HG02678 (cell line): ENCODE results near the gene ZNF593OS.

Experiments used
- ATAC-seq: cut with Tn5 transposase; IDR thresholded peaks from one replicate; pipeline ENCODE4 v1.9.1; 2021; ENCODE audit warnings: mild to moderate bottlenecking, moderate library complexity; ENCODE audit not compliant: unreplicated experiment

The ZNF593OS gene

DNA sequence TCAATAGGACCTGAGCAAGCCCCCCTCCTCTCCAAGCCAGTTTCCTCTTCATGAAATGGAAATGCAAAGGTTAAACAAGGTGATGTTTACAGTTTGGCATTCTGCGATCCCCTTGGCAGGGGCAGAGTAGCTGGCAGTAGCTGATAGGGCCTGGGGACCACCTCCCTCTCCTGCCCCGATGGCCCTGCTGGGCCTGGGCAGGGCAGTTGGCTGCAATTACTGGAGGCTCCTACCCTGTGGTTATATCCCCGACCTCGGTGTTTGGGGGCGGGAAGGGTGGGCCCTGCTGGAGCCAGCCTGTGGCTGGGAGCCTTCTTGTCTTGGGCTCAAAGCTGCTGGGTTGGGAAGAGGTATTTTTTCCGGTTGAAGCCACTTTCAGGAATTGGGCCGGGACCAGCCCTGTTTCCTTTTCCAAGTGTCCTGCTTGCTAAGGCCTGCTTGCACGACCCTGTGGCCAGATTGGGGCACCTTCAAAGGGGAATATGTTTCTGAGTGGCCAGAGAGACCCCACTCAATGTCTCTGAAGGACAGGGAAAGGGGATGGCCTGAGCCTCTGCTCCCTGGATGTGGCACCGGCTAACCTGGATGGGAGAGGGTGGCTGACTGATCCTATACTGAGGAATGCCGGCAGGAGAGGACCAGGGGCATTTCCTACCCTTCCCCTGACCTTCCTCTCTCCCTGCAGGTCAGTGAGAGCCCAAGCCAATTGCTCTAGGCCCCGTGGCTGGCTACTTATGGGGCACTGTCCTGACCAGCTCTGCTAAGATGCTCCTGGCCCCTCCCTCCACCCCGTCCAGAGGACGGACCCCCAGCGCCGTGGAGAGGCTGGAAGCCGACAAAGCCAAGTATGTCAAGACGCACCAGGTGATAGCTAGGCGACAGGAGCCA is 10.9 kb downstream of the ZNF593OS start:
- ATAC-seq = no peak

DNA sequence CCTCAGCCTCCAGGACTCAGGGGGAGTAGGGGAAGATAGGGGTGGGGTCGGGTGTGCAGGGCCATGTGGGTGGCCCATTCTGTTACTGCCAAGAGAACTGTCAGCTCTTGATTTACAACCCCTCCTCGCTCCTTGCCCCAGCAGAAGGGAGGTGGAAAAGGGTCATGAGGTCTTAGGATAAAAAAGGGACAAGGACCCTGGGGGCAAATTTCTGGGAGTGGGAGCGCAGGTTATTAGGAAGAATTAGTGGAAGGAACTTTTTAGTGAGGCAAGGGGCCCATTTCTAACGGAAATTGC is 11.9 kb downstream of the ZNF593OS start:
- ATAC-seq = no peak

DNA sequence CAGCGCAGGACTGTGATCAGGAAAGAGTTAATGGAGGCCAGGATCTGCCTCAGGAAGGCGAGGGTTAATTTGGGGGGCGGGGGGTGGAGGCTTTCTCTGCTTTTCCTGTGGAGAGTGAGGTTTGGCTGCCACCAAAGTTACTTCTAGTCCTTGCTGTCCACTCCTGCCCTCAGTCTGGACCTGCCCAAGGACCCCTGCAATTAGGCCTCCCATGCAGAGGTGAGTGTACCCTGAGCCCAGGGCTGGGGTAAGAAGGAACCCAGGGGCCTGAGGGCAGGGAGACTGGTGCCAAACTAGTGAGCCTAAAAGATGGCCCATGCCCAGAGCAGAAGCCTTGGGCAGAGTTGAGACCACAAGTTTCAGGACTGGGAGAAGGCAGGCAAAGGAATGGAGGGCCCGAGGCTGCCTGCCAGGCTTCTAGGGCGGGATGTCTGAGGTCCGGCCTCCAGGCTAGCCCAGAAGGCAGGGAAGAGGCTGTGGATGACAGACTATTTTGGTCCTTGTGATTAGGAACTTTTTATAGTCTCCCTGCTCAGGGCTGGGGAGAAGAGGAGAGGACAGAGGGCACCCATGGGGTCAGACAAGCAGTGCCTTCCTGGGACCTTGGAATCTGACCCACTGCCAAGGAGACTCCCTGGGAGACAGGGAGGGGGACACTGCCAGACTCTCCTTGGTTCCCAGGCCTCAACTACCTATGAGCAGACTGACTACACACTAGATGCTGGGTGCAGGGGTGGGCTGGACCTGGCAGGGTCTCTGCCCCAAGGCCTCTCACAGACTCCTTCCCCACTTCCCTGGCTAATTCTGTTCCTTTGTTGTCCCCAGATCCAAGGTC is 12.5 kb downstream of the ZNF593OS start, which contains the start of gene FAM110D:
Gene FAM110D (plus strand): TSS at position 172 of the 835 bp plus-strand sequence. CDS start 2,213 bp downstream, outside the sequence.
- no peak for ATAC-seq

GRCh38 chr1:26158271-26158907 is 13.2 kb downstream of the ZNF593OS start:
- ATAC-seq = no peak

DNA sequence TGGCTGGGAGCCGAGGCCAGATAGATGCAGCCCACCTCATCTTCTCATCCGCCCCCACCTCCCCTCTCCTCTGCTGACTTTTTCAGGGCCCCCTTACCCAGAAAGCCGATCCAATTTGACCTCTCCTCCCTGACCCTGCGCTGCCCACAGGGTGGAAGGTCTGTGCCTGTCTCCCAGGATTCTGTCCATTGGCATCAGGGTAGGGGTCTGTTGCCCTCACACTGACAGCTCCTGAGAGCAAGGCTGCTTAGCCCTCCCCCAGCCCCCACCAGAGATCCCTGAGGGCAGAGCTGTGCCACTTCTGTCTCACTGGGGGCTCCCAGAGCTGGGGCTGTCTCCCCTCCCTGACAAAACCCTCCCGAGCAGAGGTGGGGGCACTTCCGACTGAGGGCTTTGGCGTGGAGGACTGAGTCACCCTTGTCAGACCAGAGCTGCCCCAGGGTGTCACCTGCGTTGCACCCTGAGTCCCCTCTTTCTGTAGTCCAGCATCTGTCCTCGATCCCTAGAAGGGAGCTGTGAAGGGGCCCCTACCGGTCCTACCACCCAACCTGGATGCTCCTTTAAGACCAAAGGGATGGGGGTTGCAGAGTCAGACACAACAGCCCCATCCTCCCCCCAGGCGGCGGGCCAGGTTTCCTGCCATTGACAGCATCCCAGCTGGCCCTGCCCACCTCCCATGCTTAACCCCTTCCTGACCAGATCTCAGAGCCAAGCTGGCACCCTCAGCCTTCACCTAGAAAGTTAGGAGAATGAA is 15.2 kb downstream of the ZNF593OS start:
- ATAC-seq = no peak

GRCh38 chr1:26155370-26156284 is 16.0 kb downstream of the ZNF593OS start:
- no peak for ATAC-seq

- ATAC-seq = no peak
These were observed 16.9 kb downstream of the ZNF593OS start for GRCh38 chr1:26154750-26155149.

- no peak for ATAC-seq
These were observed 17.6 kb downstream of the ZNF593OS start for GRCh38 chr1:26153966-26154532.

GRCh38 chr1:26148887-26149286 is 22.7 kb downstream of the ZNF593OS start:
- ATAC-seq = no peak

DNA sequence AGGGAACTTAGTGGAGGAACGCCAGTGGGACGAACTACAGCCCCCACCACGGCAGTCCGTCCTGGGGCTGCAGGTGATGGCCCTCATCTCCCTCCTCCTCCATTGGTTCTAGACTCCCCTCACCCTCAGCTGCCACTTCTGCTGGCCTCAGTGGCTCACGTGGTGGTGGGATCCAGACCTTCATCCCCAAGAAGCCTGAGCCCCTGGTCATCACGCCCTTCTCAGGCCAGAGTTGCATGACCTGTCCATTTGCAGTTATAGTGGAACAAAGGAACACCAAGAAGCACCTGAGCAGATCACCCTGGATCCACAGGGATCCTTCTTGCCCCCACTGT is 25.7 kb downstream of the ZNF593OS start:
- ATAC-seq = no peak

DNA sequence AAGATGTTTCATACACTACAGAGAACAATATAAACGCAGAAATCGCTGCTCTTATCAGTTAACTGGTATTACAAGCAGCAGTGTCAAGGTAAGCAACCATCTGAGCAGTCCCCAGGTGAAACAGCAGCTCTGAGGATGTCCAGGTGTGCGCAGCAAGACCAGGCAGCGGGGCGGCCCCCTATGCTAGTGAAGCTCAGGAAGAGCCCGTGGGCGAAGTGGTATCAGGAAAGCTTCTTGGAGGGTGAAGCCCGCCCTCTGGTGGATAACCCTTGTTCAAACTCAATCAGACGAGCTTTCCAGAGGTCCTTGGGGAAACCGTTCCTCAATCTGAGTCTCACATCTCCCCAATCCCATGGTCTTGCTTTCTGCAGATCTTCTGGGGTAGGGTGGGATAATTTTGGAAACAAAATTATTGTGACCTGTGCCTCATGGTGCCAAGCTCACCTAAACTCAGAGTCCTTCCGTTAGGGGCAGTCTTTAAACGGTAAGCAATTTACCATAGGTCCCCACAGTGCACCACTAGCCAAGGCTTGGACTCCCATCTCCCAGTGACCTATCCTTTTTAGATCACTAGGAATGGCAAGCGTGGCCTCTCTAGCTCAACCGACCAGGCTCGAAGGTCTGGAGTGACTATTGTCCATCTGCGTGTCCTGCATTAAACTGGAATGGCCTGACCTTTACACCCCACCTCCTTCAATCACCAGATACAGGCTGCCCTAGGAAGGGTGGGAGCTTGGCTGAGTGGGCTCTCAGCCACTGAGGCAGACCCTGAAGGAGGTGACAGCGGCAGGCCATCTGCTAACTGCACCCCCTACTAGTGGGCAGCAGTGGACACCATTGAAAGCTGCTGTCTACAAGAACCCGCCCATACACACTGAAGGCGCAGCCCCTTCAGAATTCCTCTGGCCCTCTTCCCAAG is 26.3 kb downstream of the ZNF593OS start:
- peak; percentile 60 for ATAC-seq

GRCh38 chr1:26142159-26142558 is 29.5 kb downstream of the ZNF593OS start:
- ATAC-seq = no peak

GRCh38 chr1:26138974-26139558 is 32.6 kb downstream of the ZNF593OS start:
- ATAC-seq = no peak

- ATAC-seq = no peak
These were observed 37.2 kb downstream of the ZNF593OS start for GRCh38 chr1:26134466-26134865.

DNA sequence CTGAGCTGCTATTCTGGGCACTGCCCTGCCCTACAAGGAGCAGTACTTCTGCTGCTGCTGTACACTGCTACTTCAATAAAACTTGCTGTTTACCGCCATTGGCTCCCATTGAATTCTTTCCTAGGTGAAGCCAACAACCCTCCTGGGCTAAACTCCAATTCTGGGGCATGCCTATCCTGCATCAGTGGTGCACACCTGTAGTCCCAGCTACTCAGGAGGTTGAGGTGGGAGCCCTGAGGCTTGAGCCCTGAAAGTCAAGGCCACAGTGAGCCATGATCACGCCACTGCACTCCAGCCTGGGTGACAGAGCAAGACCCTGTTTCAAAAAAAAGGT is 38.8 kb downstream of the ZNF593OS start:
- ATAC-seq = no peak

GRCh38 chr1:26132128-26132833 is 39.4 kb downstream of the ZNF593OS start:
- ATAC-seq = no peak

DNA sequence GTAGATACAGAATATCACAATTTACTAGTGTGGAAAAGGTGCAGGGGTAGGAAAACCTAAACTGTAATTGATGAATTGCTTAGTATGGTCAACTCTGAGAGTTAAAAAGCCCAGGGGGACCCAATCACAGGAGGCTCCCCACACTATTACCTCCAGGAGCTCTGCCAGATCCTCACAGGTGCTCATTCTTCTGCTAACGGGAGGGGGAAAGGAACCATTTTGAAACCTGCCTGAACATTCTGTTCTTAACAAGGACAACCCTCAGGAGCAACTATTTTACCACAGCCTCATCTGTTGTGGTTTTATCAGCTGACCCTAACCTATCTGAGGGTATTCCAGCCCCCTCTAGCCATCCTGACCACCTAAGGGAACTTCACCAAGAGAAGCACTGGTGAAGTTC is 40.9 kb downstream of the ZNF593OS start:
- ATAC-seq = no peak

GRCh38 chr1:26129778-26130177 is 41.9 kb downstream of the ZNF593OS start:
- no peak for ATAC-seq
